GM12872 (cell line): ENCODE results near the gene EXOC3L1.

Experiments
- CTCF ChIP-seq: IDR thresholded peaks from 3 replicates; pipeline ENCODE4 v1.5.1; 2011; ENCODE audit warnings: low read depth, mild to moderate bottlenecking, low read length, moderate library complexity; ENCODE audit not compliant: insufficient read depth

The EXOC3L1 gene

GRCh38 chr16:67162506-67163163 is 27.3 kb downstream of the EXOC3L1 start:
- no peak for TF ChIP-seq CTCF

- no peak for TF ChIP-seq CTCF
Measured at GRCh38 chr16:67161595-67162058, 28.3 kb downstream of the EXOC3L1 start.

GRCh38 chr16:67158637-67159600 is 31.0 kb downstream of the EXOC3L1 start:
- no peak for TF ChIP-seq CTCF

- no peak for TF ChIP-seq CTCF
Measured at GRCh38 chr16:67157892-67158635, 31.9 kb downstream of the EXOC3L1 start.

GRCh38 chr16:67157106-67157748 is 32.7 kb downstream of the EXOC3L1 start:
- no peak for TF ChIP-seq CTCF

GRCh38 chr16:67156143-67156844 is 33.6 kb downstream of the EXOC3L1 start:
- TF ChIP-seq CTCF = no peak
